Measurements from ENCODE around the gene MRS2. TPM values are rescaled to one million over a fixed set of nuclear protein-coding genes. Genes with fewer than 3 reads are reported as not detected.
"Not testable (repeated sequence)": the region's sequence is repeated elsewhere in the genome, so short reads cannot be mapped to it uniquely, and the experiment has no call there.

Gene MRS2
- total RNA-seq, 1 experiment from 2014 or later = 49.7 TPM

DNA sequence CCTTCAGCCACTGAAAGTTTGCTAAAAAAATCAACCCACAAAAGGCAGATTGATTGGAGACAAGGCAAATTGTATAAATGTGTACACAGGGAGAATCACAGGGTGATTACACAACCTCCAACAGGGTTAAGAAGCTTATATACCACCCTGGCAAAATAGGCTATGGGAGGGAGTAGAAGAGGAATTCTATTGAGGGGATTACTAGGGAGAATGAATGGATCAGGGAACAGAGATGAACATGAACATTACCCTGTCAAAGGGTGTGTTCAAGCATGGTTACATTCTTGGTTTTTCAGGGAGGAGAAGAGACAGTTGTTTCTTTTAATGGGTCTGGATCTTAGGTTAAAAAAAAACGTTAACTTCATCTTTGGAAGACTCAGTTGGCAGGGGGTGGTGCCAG, 5.1 kb upstream of the MRS2 start:
- ChIA-PET POLR2A (ENCODE audit: unreplicated experiment) (interaction anchor here (0.6 kb wide), 1 partner anchor 117 kb away, joined by 18 read pairs; no protein-coding TSS in a partner anchor), CTCF (interaction anchor here (0.6 kb wide), 1 partner anchor 198 kb away, joined by 3 read pairs; no protein-coding TSS in a partner anchor)

DNA sequence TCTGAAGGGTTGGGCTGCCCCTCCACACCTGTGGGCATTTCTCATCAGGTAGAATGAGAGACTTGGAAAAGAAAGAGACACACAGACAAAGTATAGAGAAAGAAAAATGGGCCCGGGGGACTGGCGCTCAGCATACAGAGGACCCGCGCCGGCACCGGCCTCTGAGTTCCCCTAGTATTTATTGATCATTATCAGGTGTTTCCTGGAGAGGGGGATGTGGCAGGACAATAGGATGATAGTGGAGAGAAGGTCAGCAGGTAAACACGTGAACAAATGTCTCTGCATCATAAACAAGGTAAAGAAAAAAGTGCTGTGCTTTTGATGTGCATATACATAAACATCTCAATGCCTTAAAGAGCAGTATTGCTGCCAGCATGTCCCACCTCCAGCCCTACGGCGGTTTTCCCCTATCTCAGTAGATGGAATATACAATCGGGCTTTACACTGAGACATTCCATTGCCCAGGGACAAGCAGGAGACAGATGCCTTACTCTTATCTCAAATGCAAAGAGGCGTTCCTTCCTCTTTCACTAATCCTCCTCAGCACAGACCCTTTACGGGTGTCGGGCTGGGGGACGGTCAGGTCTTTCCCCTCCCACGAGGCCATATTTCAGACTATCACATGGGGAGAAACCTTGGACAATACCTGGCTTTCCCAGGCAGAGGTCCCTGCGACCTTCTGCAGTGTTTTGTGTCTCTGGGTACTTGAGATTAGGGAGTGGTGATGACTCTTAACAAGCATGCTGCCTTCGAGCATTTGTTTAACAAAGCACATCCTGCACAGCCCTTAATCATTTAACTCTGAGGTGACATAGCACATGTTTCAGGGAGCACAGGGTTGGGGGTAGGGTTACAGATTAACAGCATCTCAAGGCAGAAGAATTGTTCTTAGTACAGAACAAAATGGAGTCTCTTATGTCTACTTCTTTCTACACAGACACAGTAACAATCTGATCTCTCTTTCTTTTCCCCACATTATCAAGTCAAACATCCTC, 2.4 kb upstream of the MRS2 start:
- Histone ChIP-seq H2AFZ (0 out of 2 replicates have a peak overlapping the region, but pooled peaks have one; percentile 13), H3K4me1 (replicated peaks; ENCODE audit: insufficient read depth) (peaks cover 33% of the 10 kb centered on the region), H3K36me3 (ENCODE audit: low read depth) (peaks cover 12% of the 10 kb centered on the region), H3K79me2 (ENCODE audit: low read depth) (peaks cover 34% of the 10 kb centered on the region)
- H3K9me3 ChIP-seq (ENCODE audit: insufficient read depth, low read depth); DNase-seq; intact Hi-C loops (cut with micrococcal nuclease; ENCODE audit: unreplicated experiment); H3K4me3 ChIP-seq; H3K27me3 ChIP-seq (ENCODE audit: insufficient read depth, low read depth); H3F3A ChIP-seq (ENCODE audit: insufficient read depth, low read depth); H4K20me1 ChIP-seq (ENCODE audit: insufficient read depth); BruUV-seq (replicated peaks); CTCF ChIA-PET; H3K4me2 ChIP-seq; H3K27ac ChIP-seq; POLR2A ChIA-PET (ENCODE audit: unreplicated experiment); H3K9me2 ChIP-seq (ENCODE audit: insufficient read depth): not testable (repeated sequence)

More for the DNA sequence above, 5.1 kb upstream of the MRS2 start:
- Histone ChIP-seq H3K4me2 (no peak overlapping the region), H4K20me1 (ENCODE audit: insufficient read depth) (no peaks in the 10 kb centered on the region), H3K27ac (no peak overlapping the region), H3K9me3 (ENCODE audit: insufficient read depth, low read depth) (peaks cover 7% of the 10 kb centered on the region; the same call in 1 of the 2 replicates), H3K79me2 (ENCODE audit: low read depth) (peaks cover 7% of the 10 kb centered on the region; the same call in 1 of the 2 replicates), H3K4me1 (replicated peaks; ENCODE audit: insufficient read depth) (peaks cover 25% of the 10 kb centered on the region), H3K36me3 (ENCODE audit: low read depth) (no peaks in the 10 kb centered on the region), H3F3A (ENCODE audit: insufficient read depth, low read depth) (no peaks in the 10 kb centered on the region; the same call in 1 of the 2 replicates), H3K4me3 (no peak overlapping the region), H3K9me2 (ENCODE audit: insufficient read depth) (no peaks in the 10 kb centered on the region), H3K27me3 (ENCODE audit: insufficient read depth, low read depth) (no peaks in the 10 kb centered on the region), H2AFZ (no peak overlapping the region)
- BruUV-seq (replicated peaks) = no TSS peak
- intact Hi-C loops (cut with micrococcal nuclease; ENCODE audit: unreplicated experiment) = no loop called here
- TF ChIP-seq, protein P1, sequence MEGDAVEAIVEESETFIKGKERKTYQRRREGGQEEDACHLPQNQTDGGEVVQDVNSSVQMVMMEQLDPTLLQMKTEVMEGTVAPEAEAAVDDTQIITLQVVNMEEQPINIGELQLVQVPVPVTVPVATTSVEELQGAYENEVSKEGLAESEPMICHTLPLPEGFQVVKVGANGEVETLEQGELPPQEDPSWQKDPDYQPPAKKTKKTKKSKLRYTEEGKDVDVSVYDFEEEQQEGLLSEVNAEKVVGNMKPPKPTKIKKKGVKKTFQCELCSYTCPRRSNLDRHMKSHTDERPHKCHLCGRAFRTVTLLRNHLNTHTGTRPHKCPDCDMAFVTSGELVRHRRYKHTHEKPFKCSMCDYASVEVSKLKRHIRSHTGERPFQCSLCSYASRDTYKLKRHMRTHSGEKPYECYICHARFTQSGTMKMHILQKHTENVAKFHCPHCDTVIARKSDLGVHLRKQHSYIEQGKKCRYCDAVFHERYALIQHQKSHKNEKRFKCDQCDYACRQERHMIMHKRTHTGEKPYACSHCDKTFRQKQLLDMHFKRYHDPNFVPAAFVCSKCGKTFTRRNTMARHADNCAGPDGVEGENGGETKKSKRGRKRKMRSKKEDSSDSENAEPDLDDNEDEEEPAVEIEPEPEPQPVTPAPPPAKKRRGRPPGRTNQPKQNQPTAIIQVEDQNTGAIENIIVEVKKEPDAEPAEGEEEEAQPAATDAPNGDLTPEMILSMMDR (conservative IDR thresholded peaks at IDR 0.05) = no peak
- TF ChIP-seq EZH2 (IDR thresholded peaks at IDR 0.05; ENCODE audit: low read depth) = no peak
- DNase-seq = no peak

DNA sequence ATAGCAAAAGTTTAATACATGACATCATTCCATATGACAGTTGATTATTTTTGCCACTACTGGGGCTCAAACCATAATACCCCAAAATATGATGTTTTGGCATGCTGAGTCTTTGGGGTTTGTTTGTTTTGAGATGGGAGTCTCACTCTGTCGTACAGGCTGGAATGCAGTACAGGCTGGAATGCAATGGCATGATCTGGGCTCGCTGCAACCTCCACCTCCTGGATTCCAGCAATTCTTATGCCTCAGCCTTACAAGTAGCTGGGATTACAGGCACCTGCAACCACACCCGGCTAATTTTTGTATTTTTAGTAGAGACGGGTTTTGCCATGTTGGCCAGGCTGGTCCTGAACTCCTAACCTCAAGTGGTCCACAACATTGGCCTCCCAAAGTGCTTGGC, 1.3 kb upstream of the MRS2 start:
- no TSS peak for BruUV-seq (replicated peaks)
- no peak for DNase-seq
- CTCF ChIA-PET = no interaction called here
- peaks cover 43% of the 10 kb centered on the region for H3K79me2 ChIP-seq (ENCODE audit: low read depth)
- H3K4me1 ChIP-seq (replicated peaks; ENCODE audit: insufficient read depth) = peaks cover 30% of the 10 kb centered on the region
- H3F3A ChIP-seq (ENCODE audit: insufficient read depth, low read depth) = no peaks in the 10 kb centered on the region; the same call in 1 of the 2 replicates
- H3K27me3 ChIP-seq (ENCODE audit: insufficient read depth, low read depth) = no peaks in the 10 kb centered on the region
- POLR2A ChIA-PET (ENCODE audit: unreplicated experiment) = no interaction called here
- H3K9me3 ChIP-seq (ENCODE audit: insufficient read depth, low read depth) = peaks cover 7% of the 10 kb centered on the region; the same call in 1 of the 2 replicates
- H3K4me2 ChIP-seq = no peak overlapping the region
- H3K36me3 ChIP-seq (ENCODE audit: low read depth) = peaks cover 14% of the 10 kb centered on the region
- no peak overlapping the region for H3K27ac ChIP-seq
- H2AFZ ChIP-seq = 0 out of 2 replicates have a peak overlapping the region, but pooled peaks have one; percentile 98
- H3K4me3 ChIP-seq = no peak overlapping the region
- peaks cover 8% of the 10 kb centered on the region; the same call in 1 of the 2 replicates for H4K20me1 ChIP-seq (ENCODE audit: insufficient read depth)
- TF ChIP-seq EZH2 (IDR thresholded peaks at IDR 0.05; ENCODE audit: low read depth) = no peak
- TF ChIP-seq, protein P1 (conservative IDR thresholded peaks at IDR 0.05) = no peak
- no peaks in the 10 kb centered on the region for H3K9me2 ChIP-seq (ENCODE audit: insufficient read depth)
- intact Hi-C loops (cut with micrococcal nuclease; ENCODE audit: unreplicated experiment) = no loop called here
